Thoracic aorta (tissue), 2 donors: ENCODE results near the gene CLDN11. TPM values are rescaled to one million over a fixed set of nuclear protein-coding genes. Genes with fewer than 3 reads are reported as not detected.

ENCODE experiments used
- ATAC-seq: fragments of 150-250 bp; one replicate; pipeline ENCODE4 v1.8.0; 2017; ENCODE audit warnings: low read depth; ENCODE audit not compliant: insufficient number of reproducible peaks, low FRiP score
- DNase-seq: peaks from one replicate; pipeline ENCODE4 v3.0.0-alpha.2; 2020; ENCODE audit warnings: low spot score
- H3K27ac ChIP-seq, 2 donors: fragments of 200-600 bp; sonication (generic); 1 replicate in 1 of 2; 2 replicates in 1 of 2; pipeline ENCODE4 v1.5.1; 2016; ENCODE audit warnings: mild to moderate bottlenecking in 2 of 2, moderate library complexity in 2 of 2
- H3K27me3 ChIP-seq: fragments of 200-600 bp; sonication (generic); replicated peaks from 2 replicates; pipeline ENCODE4 v1.6.0; 2016; ENCODE audit warnings: mild to moderate bottlenecking; ENCODE audit not compliant: insufficient read depth
- H3K36me3 ChIP-seq: fragments of 200-600 bp; sonication (generic); one replicate; pipeline ENCODE4 v1.5.1; 2016
- H3K4me1 ChIP-seq, 2 donors: fragments of 200-600 bp; sonication (generic); 1 replicate in 1 of 2; 2 replicates in 1 of 2; pipeline versions ENCODE4 v1.5.1 to v1.6.0; 2016; ENCODE audit warnings: low read depth in 2 of 2, mild to moderate bottlenecking in 1 of 2; ENCODE audit not compliant: control insufficient read depth in 1 of 2
- H3K4me3 ChIP-seq: fragments of 200-600 bp; sonication (generic); 2 replicates; pipeline ENCODE4 v1.5.1; 2016; ENCODE audit warnings: mild to moderate bottlenecking
- H3K9me3 ChIP-seq: fragments of 200-600 bp; sonication (generic); 2 replicates; pipeline ENCODE4 v1.5.1; 2016
- CTCF ChIP-seq: fragments of 200-600 bp; sonication (generic); IDR thresholded peaks from one replicate; pipeline ENCODE4 v1.5.1; 2019; ENCODE audit warnings: antibody characterized with exemption
- total RNA-seq, 2 donors: library from RNA; depleted of rRNA; stranded (reverse); fragments of >200 nt; gene quantifications; one replicate each; pipeline versions ENCODE4 v1.1.0 to v1.2.3, GENCODE V29; 2016

Gene CLDN11
- total RNA-seq, 2 donors from 2014 or later = 2.5 to 2.7 TPM

- no peaks in the 10 kb centered on the region for H3K36me3 ChIP-seq
- H3K9me3 ChIP-seq = no peaks in the 10 kb centered on the region
- no peak for ATAC-seq
- no peaks in the 10 kb centered on the region for H3K27me3 ChIP-seq
- peak overlapping the region in 1 of 2 donors; percentile 19 for H3K27ac ChIP-seq
- DNase-seq = no peak
- peaks cover 12 to 34% of the 10 kb centered on the region in 2 donors for H3K4me1 ChIP-seq
- no peak for TF ChIP-seq CTCF
- no peak overlapping the region for H3K4me3 ChIP-seq
Observed at GRCh38 chr3:170421111-170421641, 2.5 kb downstream of the CLDN11 start.

GRCh38 chr3:170421758-170422157 is 3.1 kb downstream of the CLDN11 start:
- no peak for DNase-seq
- Histone ChIP-seq H3K4me1 (peaks cover 12 to 34% of the 10 kb centered on the region in 2 donors), H3K27ac (no peak overlapping the region), H3K4me3 (no peak overlapping the region), H3K27me3 (no peaks in the 10 kb centered on the region), H3K36me3 (no peaks in the 10 kb centered on the region), H3K9me3 (no peaks in the 10 kb centered on the region)
- no peak for TF ChIP-seq CTCF
- ATAC-seq = no peak

GRCh38 chr3:170423001-170423615 is 4.4 kb downstream of the CLDN11 start:
- H3K9me3 ChIP-seq = no peaks in the 10 kb centered on the region
- H3K36me3 ChIP-seq = no peaks in the 10 kb centered on the region
- ATAC-seq (no peak), DNase-seq (no peak)
- peaks cover 11 to 31% of the 10 kb centered on the region in 2 donors for H3K4me1 ChIP-seq
- no peak overlapping the region for H3K4me3 ChIP-seq
- H3K27me3 ChIP-seq = no peaks in the 10 kb centered on the region
- H3K27ac ChIP-seq = no peak overlapping the region
- TF ChIP-seq CTCF = no peak

GRCh38 chr3:170424879-170425278 is 6.2 kb downstream of the CLDN11 start:
- ATAC-seq = no peak
- Histone ChIP-seq H3K4me3 (no peak overlapping the region), H3K4me1 (peaks cover 0 to 15% of the 10 kb centered on the region in 2 donors), H3K9me3 (no peaks in the 10 kb centered on the region), H3K27ac (no peak overlapping the region), H3K27me3 (no peaks in the 10 kb centered on the region), H3K36me3 (no peaks in the 10 kb centered on the region)
- no peak for TF ChIP-seq CTCF
- no peak for DNase-seq

- Histone ChIP-seq H3K4me3 (no peak overlapping the region), H3K27me3 (no peaks in the 10 kb centered on the region), H3K36me3 (no peaks in the 10 kb centered on the region), H3K9me3 (no peaks in the 10 kb centered on the region), H3K4me1 (peaks cover 0 to 11% of the 10 kb centered on the region in 2 donors), H3K27ac (no peak overlapping the region)
- TF ChIP-seq CTCF = no peak
- no peak for DNase-seq
- no peak for ATAC-seq
Observed at GRCh38 chr3:170425491-170426239, 7.0 kb downstream of the CLDN11 start.
